ENCODE data around the gene PHACTR1. TPM values are rescaled to one million over a fixed set of nuclear protein-coding genes. Genes with fewer than 3 reads are reported as not detected.

Gene PHACTR1
- total RNA-seq, 1 donor from 2014 or later, result 0.49 TPM

DNA sequence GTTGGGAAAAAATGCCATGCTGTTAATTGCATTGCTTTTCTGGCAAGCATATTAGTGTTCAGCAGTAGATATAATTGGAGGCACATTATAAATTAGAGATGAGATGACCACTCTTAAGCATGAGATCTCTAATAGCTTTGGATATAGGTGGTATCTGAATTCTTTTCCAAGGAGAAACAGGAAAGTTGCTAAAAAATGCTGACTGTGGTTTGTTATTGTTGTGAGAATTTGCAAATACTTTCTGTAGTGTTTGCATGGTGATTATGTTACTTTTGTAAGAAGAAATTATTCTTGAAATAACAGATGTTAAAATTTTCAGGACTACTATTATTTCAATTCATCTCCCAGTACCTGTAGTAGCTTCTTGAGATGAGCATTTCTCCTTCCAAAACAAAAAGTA is 386.6 kb downstream of the PHACTR1 start:
- Histone ChIP-seq H3K27ac (no peak overlapping the region), H3K9me3 (no peaks in the 10 kb centered on the region), H3K4me1 (no peaks in the 10 kb centered on the region), H3K4me3 (no peak overlapping the region), H3K36me3 (no peaks in the 10 kb centered on the region), H3K27me3 (no peaks in the 10 kb centered on the region)
- TF ChIP-seq, protein P1, sequence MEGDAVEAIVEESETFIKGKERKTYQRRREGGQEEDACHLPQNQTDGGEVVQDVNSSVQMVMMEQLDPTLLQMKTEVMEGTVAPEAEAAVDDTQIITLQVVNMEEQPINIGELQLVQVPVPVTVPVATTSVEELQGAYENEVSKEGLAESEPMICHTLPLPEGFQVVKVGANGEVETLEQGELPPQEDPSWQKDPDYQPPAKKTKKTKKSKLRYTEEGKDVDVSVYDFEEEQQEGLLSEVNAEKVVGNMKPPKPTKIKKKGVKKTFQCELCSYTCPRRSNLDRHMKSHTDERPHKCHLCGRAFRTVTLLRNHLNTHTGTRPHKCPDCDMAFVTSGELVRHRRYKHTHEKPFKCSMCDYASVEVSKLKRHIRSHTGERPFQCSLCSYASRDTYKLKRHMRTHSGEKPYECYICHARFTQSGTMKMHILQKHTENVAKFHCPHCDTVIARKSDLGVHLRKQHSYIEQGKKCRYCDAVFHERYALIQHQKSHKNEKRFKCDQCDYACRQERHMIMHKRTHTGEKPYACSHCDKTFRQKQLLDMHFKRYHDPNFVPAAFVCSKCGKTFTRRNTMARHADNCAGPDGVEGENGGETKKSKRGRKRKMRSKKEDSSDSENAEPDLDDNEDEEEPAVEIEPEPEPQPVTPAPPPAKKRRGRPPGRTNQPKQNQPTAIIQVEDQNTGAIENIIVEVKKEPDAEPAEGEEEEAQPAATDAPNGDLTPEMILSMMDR (IDR thresholded peaks at IDR 0.05), result no peak
- TF ChIP-seq POLR2AphosphoS5 (IDR thresholded peaks at IDR 0.05; ENCODE audit: insufficient read depth in 1 of 2, low read depth in 1 of 2) (no peak), POLR2A (IDR thresholded peaks at IDR 0.05) (no peak)
- intact Hi-C loops (cut with DNase I), result no loop called here
- DNase-seq (ENCODE audit: extremely low spot score in 2 of 2), result no peak

DNA sequence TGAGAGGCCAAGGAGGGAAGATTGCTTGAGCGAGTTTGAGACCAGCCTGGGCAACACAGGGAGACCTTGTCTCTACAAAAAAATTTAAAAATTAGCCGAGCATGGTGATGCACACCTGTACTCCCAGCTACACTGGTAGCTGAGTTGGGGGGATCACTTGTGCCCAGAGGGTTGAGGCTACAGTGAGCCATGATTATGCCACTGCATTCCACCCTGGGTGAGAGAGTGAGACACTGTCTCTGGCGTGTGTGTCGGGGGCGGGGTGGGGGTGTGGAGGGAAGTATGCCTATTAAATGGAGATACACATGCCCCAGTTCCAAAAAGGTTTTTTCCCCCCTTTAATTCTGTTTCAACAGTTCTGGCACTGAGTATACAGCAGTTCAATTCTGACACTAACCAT is 388.6 kb downstream of the PHACTR1 start:
- Histone ChIP-seq H3K36me3 (no peaks in the 10 kb centered on the region), H3K9me3 (no peaks in the 10 kb centered on the region), H3K4me3 (no peak overlapping the region), H3K27ac (no peak overlapping the region), H3K4me1 (no peaks in the 10 kb centered on the region), H3K27me3 (no peaks in the 10 kb centered on the region)
- TF ChIP-seq, protein P1 (IDR thresholded peaks at IDR 0.05), result no peak
- TF ChIP-seq POLR2A (IDR thresholded peaks at IDR 0.05) (no peak), POLR2AphosphoS5 (IDR thresholded peaks at IDR 0.05; ENCODE audit: insufficient read depth in 1 of 2, low read depth in 1 of 2) (no peak)
- no peak for DNase-seq (ENCODE audit: extremely low spot score in 2 of 2)
- intact Hi-C loops (cut with DNase I), result no loop called here

DNA sequence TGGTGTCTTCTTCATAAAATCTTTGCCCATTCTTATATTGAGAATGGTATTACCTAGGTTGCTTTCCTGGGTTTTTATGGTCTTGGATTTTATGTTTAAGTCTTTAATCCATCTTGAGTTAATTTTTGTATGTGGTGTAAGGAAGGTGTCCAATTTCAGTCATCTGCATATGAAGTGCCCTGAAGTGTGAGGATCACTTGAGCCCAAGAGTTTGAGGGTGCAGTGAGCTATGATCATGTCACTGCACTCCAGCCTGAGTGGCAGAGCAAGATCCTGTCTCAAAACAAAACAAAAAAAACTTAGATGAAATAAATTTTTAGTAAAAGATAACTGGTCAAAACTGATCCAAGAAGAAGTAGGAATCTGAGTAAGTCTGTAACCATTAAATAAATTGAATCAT is 396.4 kb downstream of the PHACTR1 start:
- TF ChIP-seq POLR2A (IDR thresholded peaks at IDR 0.05) (no peak), POLR2AphosphoS5 (IDR thresholded peaks at IDR 0.05; ENCODE audit: insufficient read depth in 1 of 2, low read depth in 1 of 2) (no peak)
- TF ChIP-seq, protein P1 (IDR thresholded peaks at IDR 0.05), result no peak
- peaks cover 5% of the 10 kb centered on the region for H3K4me1 ChIP-seq
- H3K27ac ChIP-seq, result no peak overlapping the region
- no peaks in the 10 kb centered on the region for H3K9me3 ChIP-seq
- H3K36me3 ChIP-seq, result no peaks in the 10 kb centered on the region
- H3K27me3 ChIP-seq, result no peaks in the 10 kb centered on the region
- no peak for DNase-seq (ENCODE audit: extremely low spot score in 2 of 2)
- intact Hi-C loops (cut with DNase I), result no loop called here
- H3K4me3 ChIP-seq, result no peak overlapping the region

DNA sequence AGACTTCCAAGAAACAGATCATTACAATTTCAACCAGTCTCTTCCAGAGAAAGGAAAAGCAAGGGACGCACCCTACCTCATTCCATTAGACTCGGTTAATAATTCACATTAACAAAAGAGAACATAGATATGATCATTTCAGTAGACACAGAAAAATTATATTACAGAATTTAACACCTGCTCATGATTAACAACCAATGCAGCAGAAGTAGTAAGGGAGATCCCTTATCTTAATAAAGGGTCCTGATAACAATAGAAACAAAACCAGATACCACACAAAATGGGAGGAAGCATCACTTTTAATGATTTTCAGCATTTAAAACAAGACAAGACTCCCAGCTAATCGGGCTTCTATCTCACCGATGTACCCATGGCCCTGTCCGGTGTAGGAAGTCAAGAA is 396.8 kb downstream of the PHACTR1 start:
- DNase-seq (ENCODE audit: extremely low spot score in 2 of 2), result no peak
- no peak for TF ChIP-seq POLR2A (IDR thresholded peaks at IDR 0.05)
- H3K4me1 ChIP-seq, result peaks cover 5% of the 10 kb centered on the region
- H3K27ac ChIP-seq, result no peak overlapping the region
- intact Hi-C loops (cut with DNase I), result no loop called here
- no peaks in the 10 kb centered on the region for H3K9me3 ChIP-seq
- no peak overlapping the region for H3K4me3 ChIP-seq
- no peaks in the 10 kb centered on the region for H3K36me3 ChIP-seq
- H3K27me3 ChIP-seq, result no peaks in the 10 kb centered on the region

DNA sequence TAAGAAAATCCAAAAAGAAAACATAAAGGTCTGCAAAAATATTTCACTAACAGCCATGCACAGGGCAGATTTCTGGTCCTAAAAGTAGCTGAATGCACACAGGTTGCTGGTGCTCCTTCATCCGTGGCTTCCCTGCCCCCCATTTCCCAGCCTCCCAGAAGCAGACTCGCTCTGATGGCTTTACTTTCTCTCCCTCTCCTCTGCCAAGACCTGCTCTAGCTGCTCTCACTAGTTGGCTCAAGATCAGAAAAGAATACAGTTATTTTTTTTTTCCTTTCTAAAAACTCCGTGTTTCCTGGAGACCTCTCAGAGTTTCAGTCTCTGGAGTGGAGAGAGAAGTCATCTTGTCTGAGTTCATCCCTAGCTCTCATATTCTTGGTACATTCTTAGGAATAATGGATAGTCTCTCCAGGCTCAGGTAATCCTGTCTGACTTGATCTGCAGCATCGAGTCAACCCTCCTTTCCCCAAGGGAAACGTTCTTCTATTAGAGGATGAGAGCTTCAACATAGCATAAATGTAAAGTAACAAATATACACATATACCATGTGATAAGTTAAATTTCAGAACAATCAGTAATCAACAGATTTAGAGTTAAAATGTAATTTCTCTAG is 397.5 kb downstream of the PHACTR1 start:
- H3K4me1 ChIP-seq, result peaks cover 5% of the 10 kb centered on the region
- H3K9me3 ChIP-seq, result no peaks in the 10 kb centered on the region
- TF ChIP-seq, protein P1 (IDR thresholded peaks at IDR 0.05), result no peak
- TF ChIP-seq POLR2A (IDR thresholded peaks at IDR 0.05) (no peak), POLR2AphosphoS5 (IDR thresholded peaks at IDR 0.05; ENCODE audit: insufficient read depth in 1 of 2, low read depth in 1 of 2) (no peak)
- H3K36me3 ChIP-seq, result no peaks in the 10 kb centered on the region
- no peak overlapping the region for H3K27ac ChIP-seq
- H3K27me3 ChIP-seq, result no peaks in the 10 kb centered on the region
- H3K4me3 ChIP-seq, result no peak overlapping the region
- intact Hi-C loops (cut with DNase I), result no loop called here
- DNase-seq (ENCODE audit: extremely low spot score in 2 of 2), result no peak
